K562 (cell line): Measurements from ENCODE around the gene IFFO2. TPM values are rescaled to one million over a fixed set of nuclear protein-coding genes. Genes with fewer than 3 reads are reported as not detected.

Experiments used
- ATF3 ChIP-seq, 2 experiments: fragments of 450-650 bp in 1 of 2; sonication (generic) in 1 of 2; formaldehyde crosslinking in 1 of 2; IDR thresholded peaks in 1 of 2; conservative IDR thresholded peaks in 1 of 2; 2 replicates each; pipeline versions ENCODE4 v1.6.1 to v1.8.1; 2016 to 2023; ENCODE audit warnings: mild to moderate bottlenecking in 2 of 2, moderate library complexity in 2 of 2, inconsistent platforms in 1 of 2, missing genetic modification reagents in 1 of 2
- DPF2 ChIP-seq: fragments of 450-650 bp; IDR thresholded peaks from 2 replicates; pipeline ENCODE4 v1.6.1; 2016
- HMG20B ChIP-seq: fragments of 250-450 bp; sonication (Bioruptor Pico); IDR thresholded peaks from 2 replicates; pipeline ENCODE4 v1.5.0; 2021; ENCODE audit warnings: mild to moderate bottlenecking
- JUN ChIP-seq, 2 experiments: sonication (generic) in 1 of 2; formaldehyde crosslinking in 1 of 2; IDR thresholded peaks; 2 replicates each; pipeline versions ENCODE4 v1.6.1 to v1.8.0; 2012 to 2022; ENCODE audit warnings: borderline replicate concordance in 2 of 2, mild to moderate bottlenecking in 2 of 2, improper control_type of control experiment in 1 of 2, low read depth in 1 of 2, low read length in 1 of 2, missing genetic modification reagents in 1 of 2
- KAT8 ChIP-seq: fragments of 450-650 bp; IDR thresholded peaks from 2 replicates; pipeline ENCODE4 v1.6.1; 2016; ENCODE audit warnings: low read depth, mild to moderate bottlenecking
- MAZ ChIP-seq, 2 experiments: fragments of 450-650 bp in 1 of 2; sonication (generic) in 1 of 2; formaldehyde crosslinking; IDR thresholded peaks in 1 of 2; conservative IDR thresholded peaks in 1 of 2; 2 replicates each; pipeline versions ENCODE4 v1.4.0 to v1.5.0; 2020; ENCODE audit warnings: mild to moderate bottlenecking in 1 of 2, missing genetic modification reagents in 1 of 2
- MGA ChIP-seq: fragments of 450-650 bp; IDR thresholded peaks from 2 replicates; pipeline ENCODE4 v1.6.1; 2016; ENCODE audit warnings: mild to moderate bottlenecking, moderate library complexity
- POLR2AphosphoS5 ChIP-seq: IDR thresholded peaks from 2 replicates; pipeline ENCODE4 v1.6.1; 2011; ENCODE audit warnings: mild to moderate bottlenecking, low read depth, low read length, moderate library complexity; ENCODE audit not compliant: control insufficient read depth, insufficient read depth
- TAL1 ChIP-seq: fragments of 450-650 bp; IDR thresholded peaks from 2 replicates; pipeline ENCODE4 v1.6.1; 2016; ENCODE audit warnings: mild to moderate bottlenecking
- TARDBP ChIP-seq: fragments of 450-650 bp; IDR thresholded peaks from 2 replicates; pipeline ENCODE4 v1.6.1; 2016
- ZKSCAN8 ChIP-seq: fragments of 200-800 bp; sonication (Bioruptor generic); IDR thresholded peaks from 2 replicates; pipeline ENCODE4 v1.6.1; 2016; ENCODE audit warnings: missing genetic modification characterization, missing compliant biosample characterization
- ZNF175 ChIP-seq: fragments of 200-800 bp; sonication (Bioruptor generic); IDR thresholded peaks from 2 replicates; pipeline ENCODE4 v1.6.1; 2016; ENCODE audit warnings: low read depth, mild to moderate bottlenecking, missing genetic modification characterization, missing compliant biosample characterization
- ZNF263 ChIP-seq: sonication (generic); formaldehyde crosslinking; IDR thresholded peaks from 2 replicates; pipeline ENCODE4 v1.8.0; 2022; ENCODE audit warnings: mild to moderate bottlenecking, missing genetic modification reagents, borderline replicate concordance
- polyA plus RNA-seq, 8 experiments: library from polyadenylated mRNA; depleted of rRNA in 4 of 8; stranded (reverse) in 5 of 8; unstranded in 3 of 8; fragments of >200 nt; fragmentation: Nextera tagmentation in 2 of 8; fragmentation: Illumina TruSeq in 1 of 8; extraction: Ambion mirVana in 2 of 8; extraction: Trizol in 1 of 8; gene quantifications; 2 replicates each; pipeline versions ENCODE4 v1.2.1 to v1.2.3, GENCODE V29; 2011 to 2014; ENCODE audit warnings: inconsistent platforms in 1 of 8, missing spikeins in 1 of 8
- total RNA-seq, 7 experiments: library from RNA; depleted of rRNA in 6 of 7; stranded (reverse); fragments of >200 nt in 6 of 7; fragmentation: Illumina TruSeq in 2 of 7; extraction: Trizol in 2 of 7; gene quantifications; 2 replicates each; pipeline versions ENCODE4 v1.2.1 to v1.2.3, GENCODE V29; 2011 to 2021; ENCODE audit warnings: low replicate concordance in 1 of 7

Gene IFFO2
- total and polyA plus RNA-seq, 9 of the 15 experiments (the other 6 are each of a cell fraction or from before 2014, with no cell fraction given) = 0.15 to 1.0 (median 0.44) TPM; not detected in 2

GRCh38 chr1:19003371-19004290 is 47.2 kb upstream of the IFFO2 start (continued):
- TF ChIP-seq KAT8 = no peak
- no peak for TF ChIP-seq HMG20B (CRISPR knock-in tag)
- no peak for TF ChIP-seq MAZ (CRISPR knock-in tag; conservative IDR thresholded peaks at IDR 0.05 in 1 of 2, IDR thresholded peaks at IDR 0.05 in 1 of 2)
- no peak for TF ChIP-seq TARDBP
- no peak for TF ChIP-seq POLR2AphosphoS5
- 0 out of 2 replicates have a peak, but pooled peaks have one; percentile 41 for TF ChIP-seq ZNF175
- no peak for TF ChIP-seq MGA
- TF ChIP-seq TAL1 = 0 out of 2 replicates have a peak, but pooled peaks have one; percentile 29
- peak; percentile 89 for TF ChIP-seq ATF3 (IDR thresholded peaks at IDR 0.05)
- TF ChIP-seq ATF3 (CRISPR knock-in tag; conservative IDR thresholded peaks at IDR 0.05) = no peak
- 0 out of 2 replicates have a peak, but pooled peaks have one; percentile 46 for TF ChIP-seq ZKSCAN8 (CRISPR knock-in tag)
- peak; percentile 91 for TF ChIP-seq ZNF263 (CRISPR knock-in tag)
- peak; percentile 87 for TF ChIP-seq JUN (IDR thresholded peaks at IDR 0.05; ENCODE audit: borderline replicate concordance, low read depth, low read length)
- TF ChIP-seq JUN (CRISPR knock-in tag; IDR thresholded peaks at IDR 0.05; ENCODE audit: borderline replicate concordance) = no peak
- TF ChIP-seq DPF2 = peak; percentile 80
